ENCODE results near the gene F11.
"Not testable (repeated sequence)": the region's sequence is repeated elsewhere in the genome, so short reads cannot be mapped to it uniquely, and the experiment has no call there.

F11 gene

GRCh38 chr4:186244835-186245234, 21.2 kb upstream of the F11 start:
- no peak for TF ChIP-seq EZH2phosphoT487 (IDR thresholded peaks at IDR 0.05; ENCODE audit: borderline replicate concordance, low read length)
- TF ChIP-seq, protein P1, sequence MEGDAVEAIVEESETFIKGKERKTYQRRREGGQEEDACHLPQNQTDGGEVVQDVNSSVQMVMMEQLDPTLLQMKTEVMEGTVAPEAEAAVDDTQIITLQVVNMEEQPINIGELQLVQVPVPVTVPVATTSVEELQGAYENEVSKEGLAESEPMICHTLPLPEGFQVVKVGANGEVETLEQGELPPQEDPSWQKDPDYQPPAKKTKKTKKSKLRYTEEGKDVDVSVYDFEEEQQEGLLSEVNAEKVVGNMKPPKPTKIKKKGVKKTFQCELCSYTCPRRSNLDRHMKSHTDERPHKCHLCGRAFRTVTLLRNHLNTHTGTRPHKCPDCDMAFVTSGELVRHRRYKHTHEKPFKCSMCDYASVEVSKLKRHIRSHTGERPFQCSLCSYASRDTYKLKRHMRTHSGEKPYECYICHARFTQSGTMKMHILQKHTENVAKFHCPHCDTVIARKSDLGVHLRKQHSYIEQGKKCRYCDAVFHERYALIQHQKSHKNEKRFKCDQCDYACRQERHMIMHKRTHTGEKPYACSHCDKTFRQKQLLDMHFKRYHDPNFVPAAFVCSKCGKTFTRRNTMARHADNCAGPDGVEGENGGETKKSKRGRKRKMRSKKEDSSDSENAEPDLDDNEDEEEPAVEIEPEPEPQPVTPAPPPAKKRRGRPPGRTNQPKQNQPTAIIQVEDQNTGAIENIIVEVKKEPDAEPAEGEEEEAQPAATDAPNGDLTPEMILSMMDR (IDR thresholded peaks at IDR 0.05; ENCODE audit: low read depth, low read length, poor library complexity, severe bottlenecking), result no peak
- no peaks in the 10 kb centered on the region for H3K27me3 ChIP-seq (ENCODE audit: control insufficient read depth, low read length)
- H3K4me3 ChIP-seq (ENCODE audit: low read length), result no peak overlapping the region
- no peaks in the 10 kb centered on the region for H3K79me2 ChIP-seq (ENCODE audit: control insufficient read depth, low read length)
- no peaks in the 10 kb centered on the region for H3K9me3 ChIP-seq (ENCODE audit: control insufficient read depth, insufficient read depth, low read length)
- H3K4me1 ChIP-seq (ENCODE audit: control insufficient read depth, low read length), result no peaks in the 10 kb centered on the region
- H3K9me2 ChIP-seq (replicated peaks; ENCODE audit: control insufficient read depth, low read length), result no peaks in the 10 kb centered on the region
- no peaks in the 10 kb centered on the region for H4K20me1 ChIP-seq (ENCODE audit: control insufficient read depth, insufficient read depth, low read depth, low read length)
- no peak overlapping the region for H3K27ac ChIP-seq (ENCODE audit: low read depth, low read length)
- H3K4me2 ChIP-seq (ENCODE audit: low read length), result no peak overlapping the region
- no peaks in the 10 kb centered on the region for H3F3A ChIP-seq (ENCODE audit: control insufficient read depth, insufficient read depth)
- no peaks in the 10 kb centered on the region for H3K36me3 ChIP-seq (ENCODE audit: control insufficient read depth, low read length)

GRCh38 chr4:186247062-186247752, 18.8 kb upstream of the F11 start:
- not testable (repeated sequence) for H3K4me1 ChIP-seq (ENCODE audit: control insufficient read depth, low read length); H3K27ac ChIP-seq (ENCODE audit: low read depth, low read length)

GRCh38 chr4:186248643-186249042, 17.3 kb upstream of the F11 start:
- Histone ChIP-seq H3K4me1 (ENCODE audit: control insufficient read depth, low read length) (no peaks in the 10 kb centered on the region), H3K4me3 (ENCODE audit: low read length) (no peak overlapping the region), H3K4me2 (ENCODE audit: low read length) (no peak overlapping the region), H3K9me3 (ENCODE audit: control insufficient read depth, insufficient read depth, low read length) (no peaks in the 10 kb centered on the region), H3F3A (ENCODE audit: control insufficient read depth, insufficient read depth) (no peaks in the 10 kb centered on the region), H3K27me3 (ENCODE audit: control insufficient read depth, low read length) (peaks cover 3% of the 10 kb centered on the region; the same call in 1 of the 2 replicates), H3K9me2 (replicated peaks; ENCODE audit: control insufficient read depth, low read length) (no peaks in the 10 kb centered on the region), H3K79me2 (ENCODE audit: control insufficient read depth, low read length) (no peaks in the 10 kb centered on the region), H3K36me3 (ENCODE audit: control insufficient read depth, low read length) (no peaks in the 10 kb centered on the region), H4K20me1 (ENCODE audit: control insufficient read depth, insufficient read depth, low read depth, low read length) (no peaks in the 10 kb centered on the region), H3K27ac (ENCODE audit: low read depth, low read length) (no peak overlapping the region)
- no peak for TF ChIP-seq EZH2phosphoT487 (IDR thresholded peaks at IDR 0.05; ENCODE audit: borderline replicate concordance, low read length)
- TF ChIP-seq, protein P1 (IDR thresholded peaks at IDR 0.05; ENCODE audit: low read depth, low read length, poor library complexity, severe bottlenecking), result no peak

More at GRCh38 chr4:186247062-186247752, 18.8 kb upstream of the F11 start:
- not testable (repeated sequence) for H3K27me3 ChIP-seq (ENCODE audit: control insufficient read depth, low read length); H3K36me3 ChIP-seq (ENCODE audit: control insufficient read depth, low read length); H3F3A ChIP-seq (ENCODE audit: control insufficient read depth, insufficient read depth); H4K20me1 ChIP-seq (ENCODE audit: control insufficient read depth, insufficient read depth, low read depth, low read length); H3K4me2 ChIP-seq (ENCODE audit: low read length); H3K79me2 ChIP-seq (ENCODE audit: control insufficient read depth, low read length); H3K4me3 ChIP-seq (ENCODE audit: low read length); H3K9me3 ChIP-seq (ENCODE audit: control insufficient read depth, insufficient read depth, low read length); H3K9me2 ChIP-seq (replicated peaks; ENCODE audit: control insufficient read depth, low read length)
